Stimulated activated CD4-positive, alpha-beta T cell treated with anti-CD3 and anti-CD28 coated beads, Interleukin-12 subunit alpha, Interleukin-12 subunit beta, amount 100 ng/mL, for 24 hours (primary cell): ENCODE measurements around the gene OVOL1.
"Not testable (repeated sequence)": the region's sequence is repeated elsewhere in the genome, so short reads cannot be mapped to it uniquely, and the experiment has no call there.

Source experiments
- DNase-seq, 2 experiments: peaks; one replicate each; pipeline ENCODE4 v3.0.0-alpha.2; 2020; ENCODE audit warnings: low read depth in 2 of 2

OVOL1 gene

DNA sequence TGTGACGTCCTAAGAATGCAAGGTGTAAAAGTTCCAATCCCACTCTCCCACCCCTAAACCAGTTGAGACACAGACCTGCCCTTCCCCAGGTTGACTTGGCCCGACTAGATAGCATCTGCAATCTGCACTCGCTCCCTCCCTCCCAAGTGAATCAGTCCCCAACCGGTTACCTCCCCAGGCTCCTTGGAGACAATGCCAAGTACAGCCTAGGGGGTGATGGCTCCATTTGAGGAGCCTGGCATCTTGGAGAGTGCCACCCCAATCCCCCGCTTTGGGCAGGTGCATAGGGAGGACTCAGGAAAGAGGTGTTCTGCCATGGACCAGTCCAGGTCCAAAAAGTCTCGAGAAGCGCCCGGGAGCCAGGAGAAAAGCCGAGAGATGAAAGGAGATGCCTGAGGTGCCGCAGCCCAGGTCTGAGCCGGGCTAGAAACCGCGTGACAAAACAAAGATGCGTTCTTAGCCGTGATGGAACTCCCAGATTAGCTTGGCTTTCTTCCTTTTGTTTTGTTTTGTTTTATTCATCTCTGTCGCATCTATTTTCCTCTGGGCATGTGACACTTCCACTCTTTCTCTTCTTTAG is 28.2 kb downstream of the OVOL1 start:
- DNase-seq = no peak

DNA sequence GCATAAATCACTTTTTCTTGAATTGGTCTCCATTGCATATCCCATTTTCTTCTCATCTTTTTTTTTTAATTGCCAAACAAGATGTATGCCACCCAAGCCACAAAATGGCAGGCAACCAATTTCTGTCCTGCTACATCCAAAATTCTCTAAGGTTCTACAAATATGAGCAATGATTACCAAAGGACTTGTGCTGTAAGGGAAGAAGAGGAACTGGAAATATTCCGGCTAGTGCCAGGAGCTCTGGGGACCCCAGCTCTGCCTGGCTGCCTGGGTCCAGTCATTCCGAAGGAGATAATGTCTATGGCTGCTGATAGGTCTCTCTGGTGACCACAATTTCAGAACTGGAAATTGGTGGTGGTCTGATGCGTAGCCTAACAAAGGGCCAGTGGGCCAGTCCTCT is 29.8 kb downstream of the OVOL1 start:
- DNase-seq = no peak

DNA sequence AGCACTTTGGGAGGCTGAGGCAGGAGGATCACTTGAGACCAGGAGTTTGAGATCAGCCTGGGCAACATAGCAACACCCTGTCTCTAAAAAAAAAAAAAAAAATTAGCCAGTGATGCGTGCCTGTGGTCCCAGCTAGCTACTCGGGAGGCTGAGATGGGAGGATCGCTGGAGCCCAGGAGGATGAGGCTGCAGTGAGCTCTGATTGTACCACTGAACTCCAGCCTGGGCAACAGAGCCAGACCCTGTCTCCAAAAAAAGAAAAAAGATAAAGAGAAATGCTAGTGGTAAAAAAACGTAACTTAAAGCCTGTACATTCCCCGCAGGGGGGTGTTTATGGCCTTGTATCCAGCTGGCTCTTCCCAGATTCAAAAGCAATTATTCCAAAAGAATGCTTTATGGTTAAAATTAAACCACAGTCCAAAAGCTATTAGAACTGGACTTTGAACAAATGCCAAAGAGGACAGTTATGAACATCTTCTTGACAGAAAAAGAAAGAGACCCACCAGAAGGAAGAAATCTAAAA is 30.5 kb downstream of the OVOL1 start:
- DNase-seq = no peak

DNA sequence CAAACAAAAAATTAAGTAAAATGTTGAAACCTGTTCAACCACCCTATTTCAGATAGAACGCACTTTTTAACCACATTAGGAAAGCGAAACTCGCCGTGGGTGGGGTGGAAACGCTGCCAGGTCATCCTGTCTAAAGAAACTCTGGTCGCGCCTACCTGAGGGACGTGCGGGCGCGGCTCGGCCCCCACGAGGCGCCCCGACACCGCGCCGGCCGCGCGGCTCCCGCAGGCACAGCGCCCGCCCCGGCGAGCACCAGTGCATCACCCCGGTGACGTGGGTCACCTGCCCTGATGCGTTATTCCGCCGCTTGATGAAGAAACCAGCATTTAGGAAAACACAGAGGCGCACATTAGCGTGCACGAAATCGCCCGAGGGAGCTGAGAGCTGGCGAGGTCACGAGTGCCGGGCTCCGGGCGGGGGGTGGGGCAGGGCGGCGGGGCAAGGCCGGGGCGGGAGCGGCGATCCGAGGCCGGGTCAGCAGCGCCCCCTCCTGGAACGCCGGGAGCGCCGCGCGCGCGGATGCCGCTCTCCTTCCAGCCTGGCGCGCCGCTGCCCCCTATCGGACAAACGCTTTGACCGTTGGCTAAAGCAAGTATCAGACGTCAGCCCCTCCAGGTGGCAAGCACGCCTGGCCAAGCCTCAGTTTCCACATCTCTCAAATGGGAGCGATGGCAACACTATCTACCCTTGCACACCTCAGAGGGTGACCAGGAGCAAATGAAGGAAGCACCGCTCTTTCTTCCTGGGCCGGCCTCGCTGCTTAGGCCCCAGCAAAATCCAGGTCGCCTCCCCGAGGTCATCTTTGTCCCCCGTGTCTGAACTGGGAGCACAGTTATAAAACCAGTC is 31.2 kb downstream of the OVOL1 start:
- peak; percentile 76 to 94 for DNase-seq

DNA sequence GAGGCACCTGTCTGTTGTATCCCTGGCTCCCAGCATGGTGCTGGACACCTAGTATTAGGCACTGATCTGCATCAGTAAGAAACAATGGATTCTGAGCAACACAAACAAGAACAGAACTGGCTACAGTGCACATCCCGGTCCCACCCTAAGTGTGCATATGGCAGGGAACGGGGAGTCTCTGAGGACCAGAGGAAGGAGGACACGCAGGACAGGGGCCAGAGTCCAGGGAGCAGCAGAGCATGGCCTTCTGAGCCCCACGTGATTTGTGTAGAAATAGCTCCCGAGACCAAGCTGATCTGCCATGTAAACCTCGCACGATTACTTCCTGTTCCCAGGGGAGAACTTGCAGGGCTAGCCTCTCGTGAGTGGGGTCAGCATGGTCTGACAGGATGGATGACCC is 34.2 kb downstream of the OVOL1 start:
- DNase-seq = no peak

DNA sequence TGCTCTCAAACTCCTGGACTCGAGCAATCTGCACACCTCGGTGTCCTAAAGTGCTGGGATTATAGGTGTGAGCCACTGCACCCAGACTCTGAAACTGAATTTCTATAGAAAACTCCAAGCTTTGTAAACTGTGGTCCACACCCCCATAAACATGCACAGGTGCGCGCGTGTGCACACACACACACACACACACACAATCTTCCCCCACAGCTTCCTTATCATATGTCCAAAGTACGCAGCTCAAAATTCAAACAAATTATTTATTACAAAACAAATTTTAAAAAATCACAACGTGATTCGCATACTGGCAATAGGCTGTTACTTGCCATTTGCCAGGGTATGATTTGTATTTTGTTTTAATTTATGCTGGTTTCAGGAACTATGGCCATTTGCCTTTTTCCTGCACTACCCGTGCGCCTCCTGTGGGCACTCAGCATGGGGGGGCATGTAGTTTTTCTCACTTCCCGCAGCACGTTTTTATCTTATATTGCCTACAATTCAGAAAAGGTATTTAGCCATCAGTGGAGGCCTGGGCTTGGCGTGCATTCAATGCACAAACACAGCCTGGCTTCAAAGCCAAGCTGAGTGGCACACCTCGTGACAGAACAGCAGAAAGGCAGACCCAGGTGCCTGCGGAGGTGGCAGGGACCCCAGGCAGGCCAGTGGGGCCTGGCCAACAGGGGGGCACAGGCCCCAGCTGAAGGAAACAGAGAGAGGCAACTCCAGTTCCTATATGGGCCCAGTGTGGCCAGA is 36.1 kb downstream of the OVOL1 start:
- no peak for DNase-seq

DNA sequence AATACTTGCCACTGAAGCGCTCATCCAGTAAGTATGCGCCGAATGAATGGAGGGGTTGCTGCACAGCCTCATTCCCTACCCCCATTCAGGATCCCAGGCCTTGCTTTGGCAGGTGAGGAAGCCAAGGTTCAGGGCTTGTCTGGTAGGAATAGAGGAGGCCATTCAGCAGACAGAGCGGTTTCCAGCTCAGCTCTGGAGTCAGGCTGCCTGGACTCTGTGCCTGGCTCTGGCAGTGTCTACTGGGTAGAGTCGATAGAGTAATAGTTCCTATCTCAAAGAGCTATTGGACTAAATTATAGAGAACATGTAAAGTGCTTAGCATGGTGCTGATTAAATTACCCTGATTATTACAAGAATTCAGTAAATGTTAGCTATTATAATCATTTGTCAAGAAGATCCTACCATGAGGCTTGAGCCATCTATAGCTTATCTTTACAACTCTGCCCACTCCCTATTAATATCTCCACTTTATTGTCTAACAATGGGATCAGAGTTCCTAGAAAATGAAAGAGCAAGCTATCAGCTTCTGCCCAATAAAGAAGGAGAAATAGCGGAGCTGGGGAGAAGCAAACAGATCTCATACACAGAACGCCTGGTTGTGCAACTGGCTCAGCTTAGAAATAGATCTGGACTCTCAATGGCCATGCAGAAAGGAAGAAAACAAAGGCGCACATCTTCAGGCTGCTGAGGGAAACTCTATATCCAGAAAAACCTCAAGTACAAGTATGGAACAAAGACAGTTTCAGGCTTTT is 40.3 kb downstream of the OVOL1 start:
- no peak for DNase-seq

DNA sequence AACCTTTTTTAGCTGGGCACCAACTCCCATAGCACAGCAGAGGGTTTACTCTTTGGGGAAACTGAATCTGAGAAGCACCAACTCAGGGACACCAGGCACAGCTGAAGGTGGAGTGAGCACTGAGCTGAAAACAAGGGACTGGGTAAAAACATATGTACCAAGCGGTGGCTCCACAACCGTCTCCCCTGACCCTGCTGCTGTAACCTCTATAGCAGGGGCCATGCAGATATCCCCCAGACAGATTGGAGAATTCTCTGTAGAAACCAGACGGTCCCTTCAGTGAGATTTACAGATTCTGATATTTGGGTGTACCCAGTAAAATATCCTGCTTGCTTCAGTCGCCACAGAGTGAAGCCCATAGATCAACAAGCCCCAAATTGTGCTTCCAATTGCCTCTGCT is 42.6 kb downstream of the OVOL1 start:
- DNase-seq = no peak

DNA sequence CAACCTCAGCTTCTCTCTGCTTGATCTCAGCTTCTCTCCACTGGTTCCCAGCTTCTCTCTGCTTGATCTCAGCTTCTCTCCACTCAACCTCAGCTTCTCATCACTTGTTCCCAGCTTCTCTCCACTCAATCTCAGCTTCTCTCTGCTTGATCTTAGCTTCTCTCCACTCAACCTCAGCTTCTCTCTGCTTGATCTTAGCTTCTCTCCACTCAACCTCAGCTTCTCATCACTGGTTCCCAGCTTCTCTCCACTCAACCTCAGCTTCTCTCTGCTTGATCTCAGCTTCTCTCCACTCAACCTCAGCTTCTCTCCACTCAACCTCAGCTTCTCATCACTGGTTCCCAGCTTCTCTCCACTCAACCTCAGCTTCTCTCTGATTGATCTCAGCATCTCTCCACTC is 45.4 kb downstream of the OVOL1 start:
- not testable (repeated sequence) for DNase-seq

DNA sequence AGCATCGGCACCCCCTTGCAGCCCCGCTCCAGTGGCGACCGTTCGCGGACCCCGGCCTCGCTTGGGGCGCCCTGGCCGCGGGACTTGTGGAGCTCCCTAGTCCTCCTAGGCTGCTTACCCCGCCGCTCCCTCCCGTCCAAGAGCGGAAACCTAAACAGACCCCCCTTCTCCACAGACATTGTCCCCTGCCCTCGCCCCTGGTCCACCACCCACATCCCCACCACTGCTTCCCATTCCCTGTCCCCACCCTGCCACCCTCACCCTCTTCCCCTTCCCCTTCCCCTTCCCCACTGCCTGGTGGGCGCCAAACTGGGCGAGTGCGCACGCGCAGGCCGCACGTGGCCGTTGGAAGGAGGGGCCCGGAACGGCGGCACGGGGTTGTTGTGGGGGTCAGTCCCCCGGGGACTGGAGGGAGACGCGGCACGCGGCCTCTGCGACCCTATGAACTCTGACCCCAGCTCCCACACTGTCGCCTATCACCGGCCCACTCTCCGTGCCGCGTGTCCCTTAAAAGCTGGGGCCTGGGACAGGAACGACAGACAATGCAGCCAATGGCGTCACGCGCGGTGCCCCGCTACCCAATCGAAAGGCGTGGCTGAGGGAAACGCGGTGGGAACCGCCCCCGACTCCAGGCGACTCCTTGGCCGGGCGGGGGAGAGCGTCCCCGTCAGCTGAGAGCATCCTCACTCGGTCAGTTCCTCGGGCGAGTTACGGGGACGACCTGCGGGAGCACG is 46.6 kb downstream of the OVOL1 start, which contains the start of gene SNX32:
Gene SNX32 (plus strand): TSS at position 667 of the 734 bp plus-strand sequence. CDS start 103 bp downstream, outside the sequence.
- DNase-seq = peak; percentile 93 to 95

DNA sequence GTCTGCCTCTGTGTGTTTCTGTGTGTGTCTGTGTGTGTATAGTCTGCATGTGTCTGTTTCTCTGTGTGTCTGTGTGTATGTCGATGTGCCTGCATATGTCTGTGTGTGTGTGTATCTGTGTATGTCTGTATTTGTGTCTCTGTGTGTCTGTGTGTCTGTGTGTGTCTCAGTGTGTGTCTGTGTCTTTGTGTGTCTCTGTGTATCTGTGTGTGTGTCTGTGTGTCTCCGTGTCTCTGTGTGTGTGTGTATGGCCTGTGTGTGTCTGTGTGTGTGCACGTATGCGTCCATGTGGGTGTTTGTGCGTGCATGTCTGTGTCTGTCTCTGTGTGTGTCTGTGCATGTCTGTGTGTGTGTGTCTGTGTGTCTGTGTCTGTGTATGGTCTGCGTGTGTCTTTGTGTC is 47.3 kb downstream of the OVOL1 start:
- no peak for DNase-seq

DNA sequence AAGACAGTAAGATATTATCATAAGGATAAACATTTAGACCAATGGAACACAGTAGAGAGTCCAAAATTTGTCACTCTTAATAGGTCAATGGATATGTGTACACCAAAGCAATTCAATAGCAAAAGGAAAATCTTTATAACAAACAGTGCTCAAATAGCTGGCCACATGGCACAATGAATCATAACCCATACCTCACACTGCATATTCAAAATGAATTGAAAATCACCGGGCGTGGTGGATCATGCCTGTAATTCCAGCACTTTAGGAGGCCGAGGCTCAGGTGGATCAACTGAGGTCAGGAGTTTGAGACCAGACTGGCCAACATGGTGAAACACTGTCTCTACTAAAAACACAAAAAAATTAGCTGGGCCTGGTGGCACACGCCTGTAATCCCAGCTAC is 55.3 kb downstream of the OVOL1 start:
- DNase-seq = no peak

DNA sequence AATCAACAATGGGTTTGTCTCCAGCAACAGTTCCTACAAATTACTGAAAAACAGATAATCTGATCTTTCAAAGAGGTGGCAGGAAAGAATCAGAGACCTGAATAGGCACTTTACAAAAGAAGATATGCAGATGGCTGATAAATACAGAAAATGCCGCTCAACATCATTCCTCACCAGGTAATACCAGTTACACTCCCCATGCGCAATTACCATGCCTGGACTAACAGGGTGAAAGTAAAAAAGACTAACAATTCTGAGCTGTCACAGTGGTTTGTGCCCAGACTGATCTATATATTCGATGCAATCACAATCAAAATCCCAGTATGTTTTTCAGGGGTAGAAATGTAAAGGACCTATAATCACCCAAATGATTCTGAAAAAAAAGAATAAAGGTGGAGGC is 56.9 kb downstream of the OVOL1 start:
- DNase-seq = no peak

DNA sequence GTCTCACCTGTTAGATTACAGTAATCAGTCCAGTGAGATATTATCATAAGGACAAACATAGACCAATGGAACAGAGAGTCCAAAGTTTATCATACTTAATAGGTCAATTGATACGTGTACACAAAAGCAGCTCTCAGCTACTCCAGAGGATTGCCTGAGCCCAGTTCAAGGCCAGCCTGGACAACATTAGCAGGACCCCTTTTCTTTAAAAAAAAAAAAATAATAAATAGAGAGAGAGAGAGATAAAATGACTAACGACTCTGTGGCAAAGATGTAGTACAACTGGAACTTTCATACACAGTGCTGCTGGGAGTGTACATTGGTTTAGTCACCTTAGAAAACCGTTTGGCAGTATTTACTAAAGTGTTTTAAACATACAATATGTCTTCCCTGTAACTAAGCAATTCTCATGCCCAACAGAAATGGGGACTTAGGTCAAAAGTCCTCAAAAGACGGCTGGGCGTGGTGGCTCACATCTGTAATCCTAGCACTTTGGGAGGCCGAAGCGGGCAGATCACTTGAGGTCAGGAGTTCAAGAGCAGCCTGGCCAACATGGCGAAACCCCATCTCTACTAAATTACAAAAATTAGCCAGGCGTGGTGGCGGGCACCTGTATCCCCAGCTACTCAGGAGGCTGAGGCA is 57.5 kb downstream of the OVOL1 start:
- DNase-seq = no peak
